Activated CD4-positive, alpha-beta memory T cell treated with anti-CD3 and anti-CD28 coated beads, Interleukin-2, amount 10 ng/mL, durations not matched to agents 7 days and 5 days (primary cell): ENCODE results near the gene CCDC148. TPM values are rescaled to one million over a fixed set of nuclear protein-coding genes. Genes with fewer than 3 reads are reported as not detected.
"Not testable (repeated sequence)": the region's sequence is repeated elsewhere in the genome, so short reads cannot be mapped to it uniquely, and the experiment has no call there.

Experiments used
- CTCF ChIA-PET: fragments of 350-600 bp; sonication (Branson Sonifier 250); formaldehyde crosslinking; loops from one replicate; lab custom pipeline; 2021; ENCODE audit warnings: antibody characterized with exemption, inconsistent platforms; lab: Charles Lee
- POLR2A ChIA-PET: fragments of 350-600 bp; sonication (Branson Sonifier 250); formaldehyde crosslinking; loops from one replicate; lab custom pipeline; 2021; ENCODE audit warnings: antibody characterized with exemption; lab: Charles Lee
- DNase-seq: peaks from one replicate; pipeline ENCODE4 v3.0.0-alpha.2; 2020
- H3K27ac Mint-ChIP-seq: one replicate; pipeline ENCODE4 v1.8.0; 2021; ENCODE audit warnings: mild to moderate bottlenecking, mixed read lengths
- H3K27me3 Mint-ChIP-seq: one replicate; pipeline ENCODE4 v1.8.0; 2021; ENCODE audit warnings: mixed read lengths
- H3K36me3 Mint-ChIP-seq: one replicate; pipeline ENCODE4 v1.8.0; 2021; ENCODE audit warnings: low read depth, mixed read lengths
- H3K4me1 Mint-ChIP-seq: one replicate; pipeline ENCODE4 v1.8.0; 2021; ENCODE audit warnings: mixed read lengths
- H3K4me3 Mint-ChIP-seq: one replicate; pipeline ENCODE4 v1.8.0; 2021; ENCODE audit warnings: mild to moderate bottlenecking, mixed read lengths
- H3K9me3 Mint-ChIP-seq: one replicate; pipeline ENCODE4 v1.8.0; 2021; ENCODE audit warnings: mixed read lengths
- total RNA-seq, 2 experiments: library from RNA; stranded (reverse); gene quantifications; one replicate each; pipeline ENCODE4 v1.2.3, GENCODE V29; 2021

The CCDC148 gene
- total RNA-seq, 2 experiments from 2014 or later = not detected

- Mint-ChIP-seq H3K9me3 (peaks cover 2% of the 10 kb centered on the region), H3K27me3 (peaks cover 2% of the 10 kb centered on the region), H3K36me3 (no peaks in the 10 kb centered on the region), H3K27ac (no peak overlapping the region), H3K4me3 (no peak overlapping the region), H3K4me1 (no peaks in the 10 kb centered on the region)
- CTCF ChIA-PET = no interaction called here
- POLR2A ChIA-PET = no interaction called here
- DNase-seq = no peak
Measured at GRCh38 chr2:158357122-158357521, 99.4 kb downstream of the CCDC148 start.

DNA sequence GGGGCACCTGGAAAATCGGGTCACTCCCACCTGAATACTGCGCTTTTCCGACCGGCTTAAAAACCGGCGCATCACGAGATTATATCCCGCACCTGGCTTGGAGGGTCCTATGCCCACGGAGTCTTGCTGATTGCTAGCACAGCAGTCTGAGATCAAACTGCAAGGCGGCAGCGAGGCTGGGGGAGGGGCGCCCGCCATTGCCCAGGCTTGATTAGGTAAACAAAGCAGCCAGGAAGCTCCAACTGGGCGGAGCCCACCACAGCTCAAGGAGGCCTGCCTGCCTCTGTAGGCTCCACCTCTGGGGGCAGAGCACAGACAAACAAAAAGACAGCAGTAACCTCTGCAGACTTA, 105.1 kb downstream of the CCDC148 start:
- H3K9me3 Mint-ChIP-seq, H3K4me1 Mint-ChIP-seq, H3K27ac Mint-ChIP-seq, H3K27me3 Mint-ChIP-seq, H3K4me3 Mint-ChIP-seq, DNase-seq, CTCF ChIA-PET, H3K36me3 Mint-ChIP-seq, POLR2A ChIA-PET: not testable (repeated sequence)

DNA sequence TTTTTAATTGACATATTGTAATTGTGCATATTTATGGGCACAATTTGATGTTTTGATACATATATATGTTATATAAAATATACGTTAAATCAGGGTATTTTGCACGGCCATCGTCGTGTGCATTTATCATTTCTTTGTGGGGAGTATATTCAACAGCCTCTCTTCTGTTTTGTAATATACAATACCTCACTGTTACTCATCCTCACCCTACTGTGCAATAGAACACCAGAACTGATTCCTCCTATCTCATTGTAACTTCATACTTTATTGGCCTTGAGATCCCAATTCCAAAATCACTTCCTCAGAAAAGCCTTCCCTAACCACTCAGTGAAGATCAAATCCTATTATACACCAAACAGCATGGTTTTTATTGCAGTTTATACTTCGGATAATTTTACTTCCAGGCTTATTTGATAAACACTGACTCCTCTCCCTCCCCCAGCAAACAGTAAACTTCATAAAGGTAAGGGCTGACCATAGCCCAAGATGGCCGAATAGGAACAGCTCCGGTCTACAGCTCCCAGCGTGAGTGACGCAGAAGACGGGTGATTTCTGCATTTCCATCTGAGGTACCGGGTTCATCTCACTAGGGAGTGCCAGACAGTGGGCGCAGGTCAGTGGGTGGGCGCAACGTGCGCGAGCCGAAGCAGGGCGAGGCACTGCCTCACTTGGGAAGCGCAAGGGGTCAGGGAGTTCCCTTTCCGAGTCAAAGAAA, 105.6 kb downstream of the CCDC148 start:
- DNase-seq, POLR2A ChIA-PET, H3K27me3 Mint-ChIP-seq, H3K4me1 Mint-ChIP-seq, H3K36me3 Mint-ChIP-seq, H3K9me3 Mint-ChIP-seq, CTCF ChIA-PET, H3K27ac Mint-ChIP-seq, H3K4me3 Mint-ChIP-seq: not testable (repeated sequence)

GRCh38 chr2:158346032-158346431, 110.5 kb downstream of the CCDC148 start:
- Mint-ChIP-seq H3K4me1 (no peaks in the 10 kb centered on the region), H3K9me3 (no peaks in the 10 kb centered on the region), H3K36me3 (no peaks in the 10 kb centered on the region), H3K27me3 (peaks cover 1% of the 10 kb centered on the region), H3K27ac (no peak overlapping the region), H3K4me3 (no peak overlapping the region)
- no peak for DNase-seq
- ChIA-PET CTCF (no interaction called here), POLR2A (no interaction called here)

- no peaks in the 10 kb centered on the region for H3K36me3 Mint-ChIP-seq
- H3K27ac Mint-ChIP-seq = no peak overlapping the region
- H3K9me3 Mint-ChIP-seq = no peaks in the 10 kb centered on the region
- H3K4me1 Mint-ChIP-seq = no peaks in the 10 kb centered on the region
- H3K27me3 Mint-ChIP-seq = no peaks in the 10 kb centered on the region
- POLR2A ChIA-PET = no interaction called here
- no peak for DNase-seq
- CTCF ChIA-PET = no interaction called here
- no peak overlapping the region for H3K4me3 Mint-ChIP-seq
Measured at GRCh38 chr2:158339513-158339912, 117.0 kb downstream of the CCDC148 start.

GRCh38 chr2:158337018-158337417, 119.5 kb downstream of the CCDC148 start:
- ChIA-PET POLR2A (no interaction called here), CTCF (no interaction called here)
- Mint-ChIP-seq H3K27ac (no peak overlapping the region), H3K9me3 (no peaks in the 10 kb centered on the region), H3K4me3 (no peak overlapping the region), H3K36me3 (no peaks in the 10 kb centered on the region), H3K27me3 (no peaks in the 10 kb centered on the region), H3K4me1 (no peaks in the 10 kb centered on the region)
- DNase-seq = no peak

DNA sequence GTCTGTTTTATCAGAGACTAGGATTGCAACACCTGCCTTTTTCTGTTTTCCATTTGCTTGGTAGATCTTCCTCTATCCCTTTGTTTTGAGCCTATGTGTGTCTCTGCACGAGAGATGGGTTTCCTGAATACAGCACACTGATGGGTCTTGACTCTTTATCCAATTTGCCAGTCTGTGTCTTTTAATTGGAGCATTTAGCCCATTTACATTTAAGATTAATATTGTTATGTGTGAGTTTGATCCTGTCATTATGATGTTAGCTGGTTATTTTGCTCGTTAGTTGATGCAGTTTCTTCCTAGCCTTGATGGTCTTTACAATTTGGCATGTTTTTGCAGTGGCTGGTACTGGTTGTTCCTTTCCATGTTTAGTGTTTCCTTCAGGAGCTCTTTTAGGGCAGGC, 124.8 kb downstream of the CCDC148 start:
- H3K4me3 Mint-ChIP-seq, H3K36me3 Mint-ChIP-seq, H3K27ac Mint-ChIP-seq, CTCF ChIA-PET, H3K27me3 Mint-ChIP-seq, H3K9me3 Mint-ChIP-seq, POLR2A ChIA-PET, DNase-seq, H3K4me1 Mint-ChIP-seq: not testable (repeated sequence)

GRCh38 chr2:158325782-158326340, 130.7 kb downstream of the CCDC148 start:
- ChIA-PET POLR2A (no interaction called here), CTCF (no interaction called here)
- Mint-ChIP-seq H3K36me3 (no peaks in the 10 kb centered on the region), H3K9me3 (peaks cover 3% of the 10 kb centered on the region), H3K4me1 (no peaks in the 10 kb centered on the region), H3K27me3 (no peaks in the 10 kb centered on the region), H3K4me3 (no peak overlapping the region), H3K27ac (no peak overlapping the region)
- no peak for DNase-seq

DNA sequence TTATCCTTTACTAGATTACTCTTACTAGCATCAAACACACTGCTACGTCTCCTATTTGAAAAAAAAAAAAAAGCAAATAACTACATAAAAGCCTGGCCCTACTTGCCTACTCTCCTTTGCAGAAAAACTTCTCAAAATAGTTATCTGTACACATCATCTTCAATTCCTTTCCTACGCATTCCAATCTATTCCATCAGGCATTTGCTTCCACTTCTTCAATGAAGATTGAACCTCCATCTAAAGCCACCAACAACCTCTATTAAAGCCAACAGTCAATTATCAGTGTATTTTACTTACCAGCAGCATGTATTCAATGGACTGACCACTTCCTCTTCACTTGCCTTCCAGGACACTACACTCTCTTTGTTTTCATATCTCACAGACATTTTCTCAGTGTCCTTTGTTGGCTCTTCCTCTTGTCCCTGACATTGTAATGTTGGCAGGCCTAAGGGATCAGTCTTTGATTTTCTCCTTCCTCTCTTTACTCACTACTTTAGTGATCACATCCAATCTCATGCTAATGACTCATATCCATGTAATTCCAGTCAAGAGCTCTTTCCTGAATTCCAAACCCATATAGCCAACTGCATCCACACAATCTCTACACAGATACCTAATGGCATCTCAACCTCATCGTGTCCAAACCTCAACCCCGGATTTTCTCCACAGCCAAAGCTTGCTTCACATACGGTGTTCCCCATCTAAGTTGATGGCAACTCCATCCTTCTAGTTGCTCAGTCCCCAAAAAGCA, 131.3 kb downstream of the CCDC148 start:
- Mint-ChIP-seq H3K4me1 (no peaks in the 10 kb centered on the region), H3K27me3 (no peaks in the 10 kb centered on the region), H3K27ac (no peak overlapping the region), H3K4me3 (no peak overlapping the region), H3K9me3 (peaks cover 3% of the 10 kb centered on the region), H3K36me3 (no peaks in the 10 kb centered on the region)
- ChIA-PET POLR2A (no interaction called here), CTCF (no interaction called here)
- DNase-seq = no peak

- Mint-ChIP-seq H3K4me3 (no peak overlapping the region), H3K4me1 (no peaks in the 10 kb centered on the region), H3K9me3 (peaks cover 3% of the 10 kb centered on the region), H3K27me3 (no peaks in the 10 kb centered on the region), H3K27ac (no peak overlapping the region), H3K36me3 (no peaks in the 10 kb centered on the region)
- ChIA-PET CTCF (interaction anchor here (0.7 kb wide), 1 partner anchor 265 kb away, joined by 3 read pairs; no protein-coding TSS in a partner anchor), POLR2A (no interaction called here)
- DNase-seq = no peak
Measured at GRCh38 chr2:158323381-158323780, 133.2 kb downstream of the CCDC148 start.

GRCh38 chr2:158321264-158321663, 135.3 kb downstream of the CCDC148 start:
- H3K4me3 Mint-ChIP-seq = no peak overlapping the region
- no peak for DNase-seq
- H3K27me3 Mint-ChIP-seq = no peaks in the 10 kb centered on the region
- no peaks in the 10 kb centered on the region for H3K36me3 Mint-ChIP-seq
- ChIA-PET POLR2A (no interaction called here), CTCF (no interaction called here)
- no peaks in the 10 kb centered on the region for H3K9me3 Mint-ChIP-seq
- H3K27ac Mint-ChIP-seq = no peak overlapping the region
- no peaks in the 10 kb centered on the region for H3K4me1 Mint-ChIP-seq

- H3K36me3 Mint-ChIP-seq = no peaks in the 10 kb centered on the region
- DNase-seq = no peak
- ChIA-PET POLR2A (no interaction called here), CTCF (no interaction called here)
- no peak overlapping the region for H3K4me3 Mint-ChIP-seq
- H3K4me1 Mint-ChIP-seq = no peaks in the 10 kb centered on the region
- H3K27me3 Mint-ChIP-seq = no peaks in the 10 kb centered on the region
- no peak overlapping the region for H3K27ac Mint-ChIP-seq
- no peaks in the 10 kb centered on the region for H3K9me3 Mint-ChIP-seq
Measured at GRCh38 chr2:158319269-158319668, 137.3 kb downstream of the CCDC148 start.

DNA sequence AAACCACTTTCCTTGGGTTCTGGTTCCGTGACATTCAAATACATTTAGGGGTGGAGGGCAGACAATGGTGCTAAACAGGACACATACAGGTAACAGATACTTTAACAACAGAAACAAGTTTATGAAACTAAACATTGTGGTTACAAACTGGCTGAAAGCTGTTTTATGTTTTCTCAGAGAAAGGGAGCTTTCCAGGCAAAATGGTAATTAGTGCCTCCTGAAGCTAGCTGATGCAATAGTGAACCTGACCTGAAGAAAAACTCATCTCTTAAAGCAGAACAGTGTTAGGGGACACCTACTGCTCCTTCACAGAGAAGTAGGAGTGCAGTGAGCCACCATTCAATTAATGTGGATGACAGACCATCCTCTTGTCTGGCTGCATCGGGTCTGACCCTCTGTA, 138.9 kb downstream of the CCDC148 start:
- Mint-ChIP-seq H3K27me3 (no peaks in the 10 kb centered on the region), H3K27ac (no peak overlapping the region), H3K4me3 (no peak overlapping the region), H3K36me3 (no peaks in the 10 kb centered on the region), H3K9me3 (no peaks in the 10 kb centered on the region), H3K4me1 (no peaks in the 10 kb centered on the region)
- no peak for DNase-seq
- ChIA-PET CTCF (no interaction called here), POLR2A (no interaction called here)
